GM23338 (cell line): ENCODE results near the gene ZBTB37. TPM values are rescaled to one million over a fixed set of nuclear protein-coding genes. Genes with fewer than 3 reads are reported as not detected.

ENCODE experiments used
- ATAC-seq: fragments of 200-7000 bp; cut with Tn5 transposase; 3 replicates; pipeline ENCODE4 v1.9.1; 2020
- DNase-seq: peaks from one replicate; pipeline ENCODE4 v3.0.0-alpha.2; 2015; ENCODE audit warnings: low spot score
- H2AFZ ChIP-seq: fragments of 200-600 bp; sonication (generic); 2 replicates; pipeline ENCODE4 v1.8.0; 2016; ENCODE audit warnings: antibody characterized with exemption, mild to moderate bottlenecking, moderate library complexity
- H3F3A ChIP-seq: fragments of 200-600 bp; sonication (generic); replicated peaks from 2 replicates; pipeline ENCODE4 v1.8.0; 2017; ENCODE audit warnings: antibody characterized with exemption, mixed run types, low read depth
- H3K27ac ChIP-seq: fragments of 200-600 bp; sonication (generic); 2 replicates; pipeline ENCODE4 v1.6.1; 2016; ENCODE audit warnings: low read depth
- H3K27me3 ChIP-seq: fragments of 200-600 bp; sonication (generic); 2 replicates; pipeline ENCODE4 v1.8.0; 2016; ENCODE audit warnings: mild to moderate bottlenecking, mixed run types, moderate library complexity; ENCODE audit not compliant: insufficient read depth
- H3K36me3 ChIP-seq: fragments of 200-600 bp; sonication (generic); 2 replicates; pipeline ENCODE4 v1.8.0; 2016; ENCODE audit warnings: mild to moderate bottlenecking; ENCODE audit not compliant: insufficient read depth
- H3K4me1 ChIP-seq: fragments of 200-600 bp; sonication (generic); 2 replicates; pipeline ENCODE4 v1.8.0; 2016; ENCODE audit warnings: mild to moderate bottlenecking, moderate library complexity; ENCODE audit not compliant: insufficient read depth
- H3K4me2 ChIP-seq: fragments of 200-600 bp; sonication (generic); 2 replicates; pipeline ENCODE4 v1.7.1; 2017; ENCODE audit warnings: mixed run types
- H3K4me3 ChIP-seq: fragments of 200-600 bp; sonication (generic); 2 replicates; pipeline ENCODE4 v1.6.1; 2016; ENCODE audit warnings: mixed run types
- H3K79me2 ChIP-seq: fragments of 200-600 bp; sonication (generic); replicated peaks from 2 replicates; pipeline ENCODE4 v1.8.0; 2017; ENCODE audit warnings: mild to moderate bottlenecking; ENCODE audit not compliant: insufficient read depth
- H3K9me2 ChIP-seq: fragments of 200-600 bp; sonication (generic); 2 replicates; pipeline ENCODE4 v1.8.0; 2017; ENCODE audit not compliant: insufficient read depth
- H4K20me1 ChIP-seq: fragments of 200-600 bp; sonication (generic); replicated peaks from 2 replicates; pipeline ENCODE4 v1.8.0; 2017; ENCODE audit warnings: mild to moderate bottlenecking; ENCODE audit not compliant: insufficient read depth
- H3K27ac Mint-ChIP-seq: 2 replicates; pipeline ENCODE4 v1.8.0; 2020; ENCODE audit warnings: inconsistent platforms, mild to moderate bottlenecking, moderate library complexity, mixed read lengths
- H3K27me3 Mint-ChIP-seq: 3 replicates; pipeline ENCODE4 v1.8.0; 2022; ENCODE audit warnings: low read depth, mild to moderate bottlenecking, moderate library complexity, mixed read lengths, inconsistent platforms; ENCODE audit not compliant: insufficient read depth, poor library complexity
- H3K36me3 Mint-ChIP-seq: 3 replicates; pipeline ENCODE4 v1.8.0; 2021; ENCODE audit warnings: low read depth, mild to moderate bottlenecking, inconsistent platforms, moderate library complexity, mixed read lengths
- H3K4me1 Mint-ChIP-seq: 3 replicates; pipeline ENCODE4 v1.8.0; 2020; ENCODE audit warnings: mild to moderate bottlenecking, inconsistent platforms, mixed read lengths
- H3K4me3 Mint-ChIP-seq: 3 replicates; pipeline ENCODE4 v1.8.0; 2021; ENCODE audit warnings: moderate library complexity, mild to moderate bottlenecking, inconsistent platforms, mixed read lengths
- H3K9me3 Mint-ChIP-seq: 3 replicates; pipeline ENCODE4 v1.8.0; 2020; ENCODE audit warnings: moderate library complexity, mild to moderate bottlenecking, inconsistent platforms, mixed read lengths
- CREB1 ChIP-seq: fragments of 250-450 bp; sonication (Bioruptor Pico); IDR thresholded peaks from 2 replicates; pipeline ENCODE4 v1.5.0; 2020; ENCODE audit warnings: low read depth, mild to moderate bottlenecking, moderate library complexity
- ETS1 ChIP-seq: IDR thresholded peaks from 2 replicates; pipeline ENCODE4 v1.6.1; 2016; ENCODE audit warnings: antibody characterized with exemption
- EZH2 ChIP-seq: fragments of 200-600 bp; sonication (generic); IDR thresholded peaks from one replicate; pipeline ENCODE4 v1.8.0; 2017; ENCODE audit warnings: antibody characterized with exemption, mild to moderate bottlenecking, low read depth; ENCODE audit not compliant: unreplicated experiment
- EZH2phosphoT487 ChIP-seq: fragments of 200-600 bp; sonication (generic); IDR thresholded peaks from one replicate; pipeline ENCODE4 v1.8.1; 2018; ENCODE audit warnings: antibody characterized with exemption; ENCODE audit not compliant: unreplicated experiment
- NANOG ChIP-seq: IDR thresholded peaks from 2 replicates; pipeline ENCODE4 v1.6.1; 2016; ENCODE audit warnings: antibody characterized with exemption, borderline replicate concordance
- STAT1 ChIP-seq: IDR thresholded peaks from one replicate; pipeline ENCODE4 v1.6.1; 2016; ENCODE audit warnings: antibody characterized with exemption; ENCODE audit not compliant: unreplicated experiment
- ZNF114 ChIP-seq: fragments of 250-450 bp; sonication (Bioruptor Pico); IDR thresholded peaks from 2 replicates; pipeline ENCODE4 v1.5.0; 2020; ENCODE audit warnings: mild to moderate bottlenecking, moderate library complexity
- ZNF462 ChIP-seq: fragments of 250-450 bp; sonication (Bioruptor Pico); IDR thresholded peaks from 2 replicates; pipeline ENCODE4 v1.5.0; 2020; ENCODE audit warnings: mild to moderate bottlenecking, moderate library complexity
- polyA plus RNA-seq: library from polyadenylated mRNA; unstranded; fragments of >200 nt; fragmentation: Nextera tagmentation; extraction: Ambion mirVana; gene quantifications from 2 replicates; pipeline ENCODE4 v1.2.1, GENCODE V29; 2016
- total RNA-seq: library from RNA; depleted of rRNA; stranded (reverse); fragments of >200 nt; shearing (Covaris generic); gene quantifications from 2 replicates; pipeline ENCODE4 v1.2.3, GENCODE V29; 2014

Gene ZBTB37
- total and polyA plus RNA-seq, 2 experiments from 2014 or later, result 2.7 to 15.8 TPM

- TF ChIP-seq ZNF462 (CRISPR knock-in tag) (no peak), STAT1 (no peak), ZNF114 (CRISPR knock-in tag) (no peak), NANOG (no peak)
These were observed 66.3 kb downstream of the ZBTB37 start (continued) for GRCh38 chr1:173934440-173934839.

- H3K4me1 ChIP-seq, result peaks cover 13% of the 10 kb centered on the region
- no peaks in the 10 kb centered on the region for H3K9me2 ChIP-seq
- DNase-seq (no peak), ATAC-seq (no peak)
- no peak overlapping the region for H3K4me2 ChIP-seq
- H3K4me3 ChIP-seq, result no peak overlapping the region
- Mint-ChIP-seq H3K27me3 (peaks cover 1% of the 10 kb centered on the region), H3K36me3 (peaks cover 44% of the 10 kb centered on the region), H3K9me3 (no peaks in the 10 kb centered on the region), H3K27ac (no peak overlapping the region), H3K4me3 (no peak overlapping the region), H3K4me1 (peaks cover 11% of the 10 kb centered on the region)
- no peaks in the 10 kb centered on the region for H4K20me1 ChIP-seq
- peaks cover 23% of the 10 kb centered on the region; the same call in 1 of the 2 replicates for H3K36me3 ChIP-seq
- no peaks in the 10 kb centered on the region for H3K27me3 ChIP-seq
- H3K27ac ChIP-seq, result no peak overlapping the region
- H3F3A ChIP-seq, result no peaks in the 10 kb centered on the region
- H3K79me2 ChIP-seq, result no peaks in the 10 kb centered on the region
- no peak overlapping the region for H2AFZ ChIP-seq
- TF ChIP-seq ZNF462 (CRISPR knock-in tag) (no peak), EZH2phosphoT487 (no peak), ETS1 (no peak), CREB1 (CRISPR knock-in tag) (no peak), NANOG (no peak), EZH2 (no peak)
These were observed 68.9 kb downstream of the ZBTB37 start for GRCh38 chr1:173937062-173937461.
